B cell (primary cell): ENCODE results near the gene EPM2AIP1. TPM values are rescaled to one million over a fixed set of nuclear protein-coding genes. Genes with fewer than 3 reads are reported as not detected.

ENCODE experiments used
- ATAC-seq: fragments of 200-7000 bp; cut with Tn5 transposase; one replicate; pipeline ENCODE4 v1.10.0; 2021; ENCODE audit warnings: low read depth, mild to moderate bottlenecking, moderate number of reproducible peaks, moderate library complexity
- CTCF ChIA-PET: fragments of 350-600 bp; sonication (Branson Sonifier 250); formaldehyde crosslinking; loops from one replicate; lab custom pipeline; 2021; ENCODE audit warnings: antibody characterized with exemption, inconsistent platforms; lab: Charles Lee
- POLR2A ChIA-PET: fragments of 350-600 bp; sonication (Branson Sonifier 250); formaldehyde crosslinking; loops from one replicate; lab custom pipeline; 2021; ENCODE audit warnings: antibody characterized with exemption; lab: Charles Lee
- DNase-seq: peaks from one replicate; pipeline ENCODE4 v3.0.0; 2013
- H2AFZ ChIP-seq: 2 replicates; pipeline ENCODE4 v1.6.1; 2012; ENCODE audit warnings: mild to moderate bottlenecking, low read depth, low read length; ENCODE audit not compliant: insufficient read depth, poor library complexity, severe bottlenecking
- H3K27ac ChIP-seq, 2 donors: 1 replicate in 1 of 2; 2 replicates in 1 of 2; pipeline ENCODE4 v1.5.1; 2012 to 2013; ENCODE audit warnings: low read length in 2 of 2, mild to moderate bottlenecking in 2 of 2, moderate library complexity in 1 of 2
- H3K27me3 ChIP-seq, 4 experiments: fragments of 200-600 bp in 1 of 4; sonication (generic) in 1 of 4; replicated peaks in 1 of 4; 1 replicate in 2 of 4; 2 replicates in 2 of 4; pipeline versions ENCODE4 v1.6.1 to v1.7.0; 2013 to 2016; ENCODE audit warnings: low read length in 3 of 4, mild to moderate bottlenecking in 2 of 4, mixed read lengths in 1 of 4, moderate library complexity in 1 of 4; ENCODE audit not compliant: insufficient read depth in 4 of 4, control insufficient read depth in 3 of 4; ENCODE audit errors: control extremely low read depth in 1 of 4
- H3K36me3 ChIP-seq, 2 experiments: replicated peaks in 1 of 2; 1 replicate in 1 of 2; 2 replicates in 1 of 2; pipeline versions ENCODE4 v1.6.1 to v1.7.1; 2013; ENCODE audit warnings: low read length in 1 of 2; ENCODE audit not compliant: insufficient read depth in 2 of 2, control insufficient read depth in 1 of 2; ENCODE audit errors: control extremely low read depth in 1 of 2, extremely low read depth in 1 of 2
- H3K4me1 ChIP-seq, 2 donors: fragments of 200-600 bp in 1 of 2; sonication (generic) in 1 of 2; 1 replicate in 1 of 2; 2 replicates in 1 of 2; pipeline versions ENCODE4 v1.5.1 to v1.6.1; 2013 to 2017; ENCODE audit warnings: low read length in 2 of 2; ENCODE audit not compliant: control insufficient read depth in 2 of 2, insufficient read depth in 2 of 2
- H3K4me2 ChIP-seq: replicated peaks from 2 replicates; pipeline ENCODE3; 2012; ENCODE audit warnings: mild to moderate bottlenecking, low read depth, low read length; ENCODE audit not compliant: poor library complexity, severe bottlenecking
- H3K4me3 ChIP-seq, 5 experiments: fragments of 200-600 bp in 1 of 5; sonication (generic) in 1 of 5; 1 replicate in 3 of 5; 2 replicates in 2 of 5; pipeline versions ENCODE4 v1.5.1 to v1.7.0; 2011 to 2016; ENCODE audit warnings: low read length in 4 of 5, mild to moderate bottlenecking in 4 of 5, low read depth in 2 of 5, control low read depth in 1 of 5, moderate library complexity in 1 of 5; ENCODE audit not compliant: insufficient read depth in 1 of 5; ENCODE audit errors: control extremely low read depth in 1 of 5, extremely low read depth in 1 of 5
- H3K79me2 ChIP-seq: fragments of 200-600 bp; sonication (generic); one replicate; pipeline ENCODE4 v1.6.0; 2016; ENCODE audit warnings: low read length; ENCODE audit not compliant: control insufficient read depth, insufficient read depth
- H3K9ac ChIP-seq: fragments of 200-600 bp; sonication (generic); 2 replicates; pipeline ENCODE4 v1.6.1; 2017; ENCODE audit warnings: mild to moderate bottlenecking, low read length, moderate library complexity
- H3K9me3 ChIP-seq, 3 donors: one replicate each; pipeline versions ENCODE4 v1.6.1 to v1.7.1; 2013; ENCODE audit warnings: low read length in 2 of 3; ENCODE audit not compliant: control insufficient read depth in 2 of 3, insufficient read depth in 1 of 3; ENCODE audit errors: control extremely low read depth in 1 of 3
- H4K20me1 ChIP-seq: 2 replicates; pipeline ENCODE4 v1.6.0; 2012; ENCODE audit warnings: mild to moderate bottlenecking, low read length; ENCODE audit not compliant: insufficient read depth, control insufficient read depth, poor library complexity, severe bottlenecking
- H3K27ac Mint-ChIP-seq: one replicate; pipeline ENCODE4 v1.8.0; 2021; ENCODE audit warnings: mixed read lengths
- H3K27me3 Mint-ChIP-seq: one replicate; pipeline ENCODE4 v1.8.0; 2021; ENCODE audit warnings: mixed read lengths
- H3K4me1 Mint-ChIP-seq: one replicate; pipeline ENCODE4 v1.8.0; 2021; ENCODE audit warnings: mixed read lengths
- H3K4me3 Mint-ChIP-seq: one replicate; pipeline ENCODE4 v1.8.0; 2021; ENCODE audit warnings: mixed read lengths
- H3K9me3 Mint-ChIP-seq: one replicate; pipeline ENCODE4 v1.8.0; 2022; ENCODE audit warnings: mixed read lengths; ENCODE audit not compliant: insufficient read depth
- CTCF ChIP-seq: fragments of 200-600 bp; IDR thresholded peaks from one replicate; pipeline ENCODE4 v1.8.0; 2022; ENCODE audit warnings: antibody characterized with exemption, mild to moderate bottlenecking
- EZH2 ChIP-seq: IDR thresholded peaks from 2 replicates; pipeline ENCODE4 v1.6.1; 2012; ENCODE audit warnings: borderline replicate concordance, low read depth, mild to moderate bottlenecking, moderate library complexity, low read length; ENCODE audit not compliant: insufficient read depth, poor library complexity, severe bottlenecking
- WGBS: methylation state at CpG from one replicate; pipeline ENCODE4 v1.1.5; 2013; ENCODE audit warnings: missing lambda C conversion rate; ENCODE audit not compliant: insufficient coverage; 5-methylcytosine and 5-hydroxymethylcytosine counted together
- intact Hi-C: fragments of 100-400 bp; cut with micrococcal nuclease; formaldehyde crosslinking; loops from one replicate; pipeline ENCODE4 v1.10.0; 2022
- polyA plus RNA-seq: library from polyadenylated mRNA; depleted of rRNA; stranded (reverse); fragments of >200 nt; gene quantifications from 2 replicates; pipeline ENCODE4 v1.2.3, GENCODE V29; 2012
- total RNA-seq, 2 donors: library from RNA; stranded (reverse); fragments of 120-200 nt in 1 of 2; gene quantifications; 1 replicate in 1 of 2; 2 replicates in 1 of 2; pipeline versions ENCODE4 v1.2.3 to v1.2.4, GENCODE V29; 2013 to 2022

Gene EPM2AIP1
- total and polyA plus RNA-seq, 2 donors (not counting 1 experiment from before 2014, with no cell fraction given): 13.5 to 42.4 TPM

DNA sequence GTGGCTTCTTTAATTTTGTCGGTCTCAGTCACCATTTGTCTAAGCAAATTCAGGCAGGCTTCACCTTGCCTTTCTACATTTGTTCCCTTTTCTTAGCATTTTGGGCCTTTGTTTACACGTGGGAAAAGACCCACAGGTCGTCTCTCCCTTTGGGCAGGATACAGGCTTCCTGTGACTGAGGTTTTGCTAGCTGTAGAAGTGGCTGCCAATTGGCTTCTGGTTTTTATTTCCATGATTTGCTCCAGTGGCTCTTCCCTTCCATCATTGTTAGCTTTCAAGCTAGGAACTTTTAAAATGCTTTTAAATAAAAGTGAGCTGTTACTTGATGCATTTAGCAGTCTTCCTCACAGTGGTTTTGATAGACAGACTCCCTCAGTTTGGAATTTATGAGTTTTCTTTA, 37.7 kb upstream of the EPM2AIP1 start:
- CTCF ChIA-PET: no interaction called here

More for the DNA sequence above, 37.7 kb upstream of the EPM2AIP1 start:
- Mint-ChIP-seq H3K27ac (no peak overlapping the region), H3K4me1 (peaks cover 1% of the 10 kb centered on the region), H3K9me3 (no peaks in the 10 kb centered on the region), H3K4me3 (no peak overlapping the region), H3K27me3 (no peaks in the 10 kb centered on the region)
- Histone ChIP-seq H3K9me3 (peaks cover 0 to 4% (median 0%) of the 10 kb centered on the region in 3 donors), H2AFZ (no peak overlapping the region), H3K27me3 (no peaks in the 10 kb centered on the region), H3K9ac (no peak overlapping the region), H3K79me2 (peaks cover 19% of the 10 kb centered on the region), H3K36me3 (peaks cover 0 to 69% of the 10 kb centered on the region in 2 experiments), H3K4me1 (no peaks in the 10 kb centered on the region), H3K27ac (no peak overlapping the region), H3K4me3 (no peak overlapping the region), H4K20me1 (no peaks in the 10 kb centered on the region), H3K4me2 (no peak overlapping the region)
- POLR2A ChIA-PET: no interaction called here
- intact Hi-C loops: no loop called here
- no CpG with 5 or more reads among the region's 3 CpGs for WGBS
- DNase-seq (no peak), ATAC-seq (no peak)
- TF ChIP-seq CTCF (no peak), EZH2 (no peak)
